Testis (tissue), 2 donors: ENCODE measurements around the gene DUSP22.

Experiments used
- POLR2A ChIP-seq: fragments of 450-650 bp; IDR thresholded peaks from one replicate; pipeline ENCODE4 v1.6.1; 2017; ENCODE audit warnings: antibody characterized with exemption, mild to moderate bottlenecking, moderate library complexity
- TF ChIP-seq, protein P1 (sequence below), 3 experiments: fragments of 450-650 bp in 2 of 3; fragments of 200-600 bp in 1 of 3; sonication (generic) in 1 of 3; IDR thresholded peaks; one replicate each; pipeline ENCODE4 v1.5.1; 2016 to 2019; ENCODE audit warnings: antibody characterized with exemption in 3 of 3, mild to moderate bottlenecking in 2 of 3, moderate library complexity in 1 of 3

DNA sequence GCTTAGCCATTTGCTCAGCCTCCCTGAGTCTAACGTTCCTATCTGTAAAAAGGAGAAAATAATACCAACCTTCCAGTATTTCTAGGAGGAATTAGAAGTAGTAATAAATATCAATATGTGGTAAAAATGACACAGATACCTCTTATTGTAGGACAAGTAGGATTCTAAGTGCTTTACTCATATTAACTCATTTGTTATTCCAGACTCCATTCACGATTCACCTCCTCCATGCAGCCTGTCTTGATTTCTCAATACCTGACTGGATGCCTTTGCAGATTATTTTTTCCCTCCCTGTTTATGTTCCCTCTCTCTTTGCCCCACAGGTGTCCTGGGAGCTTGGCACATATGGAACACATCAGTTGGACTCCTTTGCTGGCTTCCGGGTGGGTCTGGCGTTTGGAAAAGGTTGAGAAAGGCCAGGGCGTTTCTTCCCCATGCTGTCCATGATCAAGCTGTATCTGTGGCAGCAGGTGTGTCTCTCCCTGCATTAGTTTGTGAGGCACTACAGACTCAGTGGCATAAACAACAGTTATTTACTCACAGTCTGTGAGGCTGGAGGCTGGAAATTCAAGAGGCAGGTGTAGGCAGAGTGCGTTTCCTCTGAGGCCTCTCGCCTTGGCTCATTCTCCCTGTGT, 10.7 kb upstream of the DUSP22 start:
- TF ChIP-seq, protein P1, sequence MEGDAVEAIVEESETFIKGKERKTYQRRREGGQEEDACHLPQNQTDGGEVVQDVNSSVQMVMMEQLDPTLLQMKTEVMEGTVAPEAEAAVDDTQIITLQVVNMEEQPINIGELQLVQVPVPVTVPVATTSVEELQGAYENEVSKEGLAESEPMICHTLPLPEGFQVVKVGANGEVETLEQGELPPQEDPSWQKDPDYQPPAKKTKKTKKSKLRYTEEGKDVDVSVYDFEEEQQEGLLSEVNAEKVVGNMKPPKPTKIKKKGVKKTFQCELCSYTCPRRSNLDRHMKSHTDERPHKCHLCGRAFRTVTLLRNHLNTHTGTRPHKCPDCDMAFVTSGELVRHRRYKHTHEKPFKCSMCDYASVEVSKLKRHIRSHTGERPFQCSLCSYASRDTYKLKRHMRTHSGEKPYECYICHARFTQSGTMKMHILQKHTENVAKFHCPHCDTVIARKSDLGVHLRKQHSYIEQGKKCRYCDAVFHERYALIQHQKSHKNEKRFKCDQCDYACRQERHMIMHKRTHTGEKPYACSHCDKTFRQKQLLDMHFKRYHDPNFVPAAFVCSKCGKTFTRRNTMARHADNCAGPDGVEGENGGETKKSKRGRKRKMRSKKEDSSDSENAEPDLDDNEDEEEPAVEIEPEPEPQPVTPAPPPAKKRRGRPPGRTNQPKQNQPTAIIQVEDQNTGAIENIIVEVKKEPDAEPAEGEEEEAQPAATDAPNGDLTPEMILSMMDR (IDR thresholded peaks at IDR 0.05), result no peak
- TF ChIP-seq POLR2A, result no peak
